GM12878 (cell line): ENCODE results near the gene DYNC2H1. TPM values are rescaled to one million over a fixed set of nuclear protein-coding genes. Genes with fewer than 3 reads are reported as not detected.

ENCODE experiments used
- ATAC-seq: fragments of 200-7000 bp; cut with Tn5 transposase; 3 replicates; pipeline ENCODE4 v1.9.1; 2020; ENCODE audit warnings: mild to moderate bottlenecking, moderate library complexity
- BruUV-seq: library from RNA; stranded (reverse); fragments of 400-500 nt; replicated peaks from 2 replicates; lab custom pipeline; 2021; lab: Mats Ljungman, UMichigan
- CTCF ChIA-PET: fragments of 300-600 bp; sonication (Branson Sonifier 250); formaldehyde crosslinking; extraction: SDS; loops from one replicate; lab custom pipeline; 2021; ENCODE audit warnings: inconsistent platforms; lab: Yijun Ruan, JAX
- POLR2A ChIA-PET: fragments of 350-600 bp; formaldehyde crosslinking; extraction: SDS; loops from one replicate; lab custom pipeline; 2021; ENCODE audit warnings: inconsistent platforms; lab: Charles Lee
- RAD21 ChIA-PET: fragments of 300-600 bp; sonication (Branson Sonifier 250); formaldehyde crosslinking; loops from one replicate; lab custom pipeline; 2023; ENCODE audit warnings: antibody characterized with exemption; ENCODE audit not compliant: unreplicated experiment; lab: Charles Lee
- SMC1A ChIA-PET: fragments of 300-600 bp; sonication (Branson Sonifier 250); formaldehyde crosslinking; loops from one replicate; lab custom pipeline; 2023; ENCODE audit not compliant: unreplicated experiment, uncharacterized antibody; lab: Charles Lee
- DNase-seq: peaks from one replicate; pipeline ENCODE4 v3.0.0-alpha.2; 2011; ENCODE audit warnings: low read depth, low spot score
- FAIRE-seq: peaks from 3 replicates; lab custom pipeline; 2011; peaks lifted over from hg19 to GRCh38; lab: Jason Lieb, UNC
- H2AFZ ChIP-seq: 2 replicates; pipeline ENCODE4 v1.6.0; 2011; ENCODE audit warnings: low read depth, low read length, control low read depth; ENCODE audit not compliant: control insufficient read depth
- H3K27ac ChIP-seq: 2 replicates; pipeline ENCODE4 v1.5.1; 2011; ENCODE audit warnings: control low read depth; ENCODE audit not compliant: control insufficient read depth, insufficient read depth
- H3K27me3 ChIP-seq, 2 experiments: replicated peaks in 1 of 2; 2 replicates each; pipeline versions ENCODE4 v1.6.0 to v1.6.1; 2011; ENCODE audit warnings: low read length in 1 of 2; ENCODE audit not compliant: control insufficient read depth in 2 of 2, insufficient read depth in 2 of 2
- H3K36me3 ChIP-seq, 2 experiments: 2 replicates each; pipeline ENCODE4 v1.5.1; 2011; ENCODE audit warnings: low read length in 1 of 2; ENCODE audit not compliant: control insufficient read depth in 2 of 2, insufficient read depth in 2 of 2
- H3K4me1 ChIP-seq: 2 replicates; pipeline ENCODE4 v1.6.1; 2011; ENCODE audit warnings: mild to moderate bottlenecking, low read length, moderate library complexity, mixed read lengths; ENCODE audit not compliant: control insufficient read depth, insufficient read depth
- H3K4me2 ChIP-seq: 2 replicates; pipeline ENCODE4 v1.6.0; 2011; ENCODE audit warnings: control low read depth; ENCODE audit not compliant: control insufficient read depth, insufficient read depth
- H3K4me3 ChIP-seq: fragments of 200-600 bp; sonication (generic); 2 replicates; pipeline ENCODE4 v1.5.1; 2016
- H3K79me2 ChIP-seq: 2 replicates; pipeline ENCODE4 v1.6.0; 2011; ENCODE audit warnings: low read length; ENCODE audit not compliant: control insufficient read depth, insufficient read depth
- H3K9ac ChIP-seq: 2 replicates; pipeline ENCODE4 v1.8.0; 2011; ENCODE audit warnings: low read length, control low read depth, mixed read lengths; ENCODE audit not compliant: control insufficient read depth, insufficient read depth
- H3K9me3 ChIP-seq: replicated peaks from 3 replicates; pipeline ENCODE4 v1.5.1; 2011; ENCODE audit warnings: mild to moderate bottlenecking, low read length; ENCODE audit not compliant: control insufficient read depth, insufficient read depth
- H4K20me1 ChIP-seq: 2 replicates; pipeline ENCODE4 v1.6.0; 2011; ENCODE audit not compliant: control insufficient read depth, insufficient read depth
- ESRRA ChIP-seq: IDR thresholded peaks from 2 replicates; pipeline ENCODE4 v1.6.1; 2012; ENCODE audit warnings: mild to moderate bottlenecking, low read length, improper control_type of control experiment
- FOXK2 ChIP-seq: fragments of 450-650 bp; IDR thresholded peaks from 2 replicates; pipeline ENCODE4 v1.6.1; 2017; ENCODE audit warnings: mild to moderate bottlenecking, moderate library complexity
- GABPA ChIP-seq: IDR thresholded peaks from 2 replicates; pipeline ENCODE4 v1.6.1; 2014; ENCODE audit warnings: antibody characterized with exemption, low read depth, mild to moderate bottlenecking, inconsistent platforms
- GATAD2B ChIP-seq: fragments of 450-650 bp; conservative IDR thresholded peaks from 2 replicates; pipeline ENCODE4 v1.6.1; 2017; ENCODE audit warnings: low read depth, mild to moderate bottlenecking, moderate library complexity
- JUNB ChIP-seq: IDR thresholded peaks from 2 replicates; pipeline ENCODE4 v1.6.1; 2016; ENCODE audit warnings: antibody characterized with exemption, mild to moderate bottlenecking
- JUND ChIP-seq: IDR thresholded peaks from 2 replicates; pipeline ENCODE4 v1.6.1; 2012; ENCODE audit warnings: low read depth, mild to moderate bottlenecking, low read length, improper control_type of control experiment, moderate library complexity
- KLF5 ChIP-seq: fragments of 450-650 bp; IDR thresholded peaks from 2 replicates; pipeline ENCODE4 v1.6.1; 2014; ENCODE audit warnings: mild to moderate bottlenecking; ENCODE audit not compliant: partially characterized antibody
- NBN ChIP-seq: fragments of 450-650 bp; IDR thresholded peaks from 2 replicates; pipeline ENCODE4 v1.6.1; 2016
- NFXL1 ChIP-seq: fragments of 450-650 bp; IDR thresholded peaks from 2 replicates; pipeline ENCODE4 v1.6.1; 2017; ENCODE audit warnings: antibody characterized with exemption, mild to moderate bottlenecking, borderline replicate concordance
- NFYA ChIP-seq: IDR thresholded peaks from 2 replicates; pipeline ENCODE4 v1.6.1; 2011; ENCODE audit warnings: low read depth, mild to moderate bottlenecking, low read length, improper control_type of control experiment, borderline replicate concordance
- PML ChIP-seq: IDR thresholded peaks from 2 replicates; pipeline ENCODE4 v1.6.1; 2012; ENCODE audit warnings: low read length, inconsistent platforms
- RBBP5 ChIP-seq: fragments of 200-600 bp; sonication (generic); conservative IDR thresholded peaks from 2 replicates; pipeline ENCODE4 v1.6.1; 2016
- RUNX3 ChIP-seq: IDR thresholded peaks from 2 replicates; pipeline ENCODE4 v1.6.1; 2012; ENCODE audit warnings: low read length, inconsistent platforms
- SPI1 ChIP-seq: IDR thresholded peaks from 2 replicates; pipeline ENCODE4 v1.6.1; 2011; ENCODE audit warnings: low read depth, mild to moderate bottlenecking, low read length, moderate library complexity, borderline replicate concordance; ENCODE audit not compliant: insufficient read depth
- ZNF274 ChIP-seq: IDR thresholded peaks from one replicate; pipeline ENCODE4 v1.8.0; 2011; ENCODE audit not compliant: insufficient read length, insufficient read depth
- WGBS: methylation state at CpG from one replicate; pipeline ENCODE4 v1.1.6; 2016; ENCODE audit warnings: low lambda C conversion rate; ENCODE audit not compliant: insufficient replicate concordance, insufficient coverage; ENCODE audit errors: missing lambda C conversion rate; 5-methylcytosine and 5-hydroxymethylcytosine counted together
- in situ Hi-C: fragments of 300-500 bp; cut with MboI; formaldehyde crosslinking; loops from 9 replicates; pipeline ENCODE4 v1.14.3; 2018; ENCODE audit warnings: mixed read lengths
- intact Hi-C: fragments of 100-400 bp; cut with micrococcal nuclease; formaldehyde crosslinking; loops from one replicate; pipeline ENCODE4 v1.14.2; 2022; ENCODE audit not compliant: unreplicated experiment
- polyA plus RNA-seq, 11 experiments: library from polyadenylated mRNA; depleted of rRNA in 4 of 11; unstranded in 6 of 11; stranded (reverse) in 5 of 11; fragments of >200 nt; fragmentation: Nextera tagmentation in 4 of 11; fragmentation: Illumina TruSeq in 1 of 11; extraction: Ambion mirVana in 4 of 11; extraction: Trizol in 1 of 11; gene quantifications; 1 replicate in 1 of 11; 2 replicates in 10 of 11; pipeline versions ENCODE4 v1.2.1 to v1.2.3, GENCODE V29; 2011 to 2016; ENCODE audit warnings: inconsistent platforms in 2 of 11, missing spikeins in 2 of 11, low read depth in 1 of 11
- total RNA-seq, 4 experiments: library from RNA; depleted of rRNA in 3 of 4; stranded (reverse); fragments of >200 nt in 3 of 4; fragmentation: Illumina TruSeq in 1 of 4; extraction: Trizol in 1 of 4; gene quantifications; 2 replicates each; pipeline versions ENCODE4 v1.2.1 to v1.2.3, GENCODE V29; 2013 to 2021
- TF ChIP-seq, protein P1 (sequence below): IDR thresholded peaks from 2 replicates; pipeline ENCODE4 v1.6.1; 2011; ENCODE audit warnings: mild to moderate bottlenecking, low read depth, low read length, moderate library complexity; ENCODE audit not compliant: insufficient replicate concordance
- TF ChIP-seq, protein P2 (sequence below): IDR thresholded peaks from 2 replicates; pipeline ENCODE4 v1.6.1; 2011; ENCODE audit warnings: low read depth, low read length, improper control_type of control experiment, borderline replicate concordance

DYNC2H1 gene
- total and polyA plus RNA-seq, 10 of the 15 experiments (the other 5 are each of a cell fraction or from before 2014, with no cell fraction given) = 0.12 to 3.9 (median 0.23) TPM; not detected in 2

DNA sequence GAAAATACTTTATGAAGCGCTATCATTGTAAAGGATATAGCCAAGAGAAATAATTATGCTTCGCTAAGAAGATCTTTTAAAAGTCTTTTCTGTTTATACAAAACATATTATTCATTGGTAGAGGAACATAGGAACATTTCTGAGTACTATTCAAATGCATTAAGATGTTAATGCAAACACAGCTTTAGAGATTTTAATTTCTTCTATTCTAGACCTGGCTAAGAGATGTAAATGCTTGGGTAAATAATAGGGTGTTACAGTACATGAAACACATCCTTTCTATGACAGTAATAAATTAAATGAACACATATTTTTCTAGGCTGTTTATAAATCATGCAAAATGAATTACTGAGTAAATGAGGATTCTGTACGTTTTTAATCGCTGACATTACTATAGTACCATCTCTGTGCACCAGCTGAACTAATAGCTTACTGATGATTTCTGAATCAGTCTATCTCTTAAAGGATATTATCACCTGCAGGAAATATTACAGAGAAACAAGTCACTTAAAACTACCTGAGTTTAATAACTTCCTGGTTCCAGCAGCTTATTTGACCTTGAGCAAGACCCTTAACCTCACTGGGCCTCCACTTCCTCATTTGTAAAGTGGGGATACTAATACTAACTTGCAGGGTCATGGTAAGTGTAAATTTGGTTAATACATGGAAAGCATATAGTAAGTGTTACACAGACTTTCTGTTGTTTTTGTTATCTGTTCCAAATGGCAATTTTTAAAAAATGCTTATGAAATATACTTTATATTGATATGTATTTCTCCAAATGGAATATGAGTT, 344.9 kb downstream of the DYNC2H1 start:
- no peaks in the 10 kb centered on the region for H4K20me1 ChIP-seq
- ChIA-PET CTCF (no interaction called here), POLR2A (no interaction called here), RAD21 (no interaction called here), SMC1A (interaction anchor here (2.1 kb wide), 1 partner anchor 13 kb away, joined by 6 read pairs; no protein-coding TSS in a partner anchor)
- ATAC-seq (no peak), DNase-seq (no peak), FAIRE-seq (no peak)
- H3K4me1 ChIP-seq = no peaks in the 10 kb centered on the region
- TF ChIP-seq PML = no peak
- peak; percentile 38; the same call in 1 of the 2 replicates for TF ChIP-seq SPI1
- no peak for TF ChIP-seq NFYA
- H3K27ac ChIP-seq = no peak overlapping the region
- in situ Hi-C loops = no loop called here
- intact Hi-C loops = no loop called here
- H3K79me2 ChIP-seq = no peaks in the 10 kb centered on the region
- no peaks in the 10 kb centered on the region for H3K27me3 ChIP-seq
- WGBS = 47% methylated on average over 4 of the region's 4 CpGs
- no peak overlapping the region for H3K4me3 ChIP-seq
- H3K9me3 ChIP-seq = no peaks in the 10 kb centered on the region
- H3K4me2 ChIP-seq = no peak overlapping the region
- no peaks in the 10 kb centered on the region for H3K36me3 ChIP-seq
- no peak overlapping the region for H2AFZ ChIP-seq
- no peak overlapping the region for H3K9ac ChIP-seq
- no TSS peak for BruUV-seq

DNA sequence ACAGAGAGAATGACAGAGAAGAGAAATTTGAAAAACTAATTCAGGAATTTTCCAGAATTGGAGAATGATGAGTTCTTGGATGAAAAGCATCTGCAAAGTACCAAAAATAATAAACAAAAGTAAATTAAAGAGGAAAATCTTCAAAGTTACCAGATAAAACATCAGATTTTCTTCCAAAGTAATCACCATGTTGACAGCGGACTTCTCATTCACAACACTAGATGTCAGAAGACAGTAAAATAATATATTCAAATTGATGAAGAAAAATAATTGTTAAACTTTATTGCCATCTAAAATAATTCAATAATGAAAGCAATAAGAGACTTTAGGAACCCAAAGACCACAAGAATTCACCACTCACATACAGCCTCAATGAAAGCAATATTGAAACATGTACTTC, 355.2 kb downstream of the DYNC2H1 start:
- no TSS peak for BruUV-seq
- POLR2A ChIA-PET = no interaction called here
- no peaks in the 10 kb centered on the region for H4K20me1 ChIP-seq
- TF ChIP-seq, protein P1, sequence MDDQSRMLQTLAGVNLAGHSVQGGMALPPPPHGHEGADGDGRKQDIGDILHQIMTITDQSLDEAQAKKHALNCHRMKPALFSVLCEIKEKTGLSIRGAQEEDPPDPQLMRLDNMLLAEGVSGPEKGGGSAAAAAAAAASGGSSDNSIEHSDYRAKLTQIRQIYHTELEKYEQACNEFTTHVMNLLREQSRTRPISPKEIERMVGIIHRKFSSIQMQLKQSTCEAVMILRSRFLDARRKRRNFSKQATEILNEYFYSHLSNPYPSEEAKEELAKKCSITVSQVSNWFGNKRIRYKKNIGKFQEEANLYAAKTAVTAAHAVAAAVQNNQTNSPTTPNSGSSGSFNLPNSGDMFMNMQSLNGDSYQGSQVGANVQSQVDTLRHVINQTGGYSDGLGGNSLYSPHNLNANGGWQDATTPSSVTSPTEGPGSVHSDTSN = no peak
- TF ChIP-seq JUNB (no peak), RUNX3 (no peak), FOXK2 (no peak), JUND (no peak), GATAD2B (no peak), KLF5 (no peak), RBBP5 (no peak), ESRRA (no peak), NBN (no peak), ZNF274 (no peak), NFXL1 (no peak), GABPA (no peak)
- TF ChIP-seq, protein P2, sequence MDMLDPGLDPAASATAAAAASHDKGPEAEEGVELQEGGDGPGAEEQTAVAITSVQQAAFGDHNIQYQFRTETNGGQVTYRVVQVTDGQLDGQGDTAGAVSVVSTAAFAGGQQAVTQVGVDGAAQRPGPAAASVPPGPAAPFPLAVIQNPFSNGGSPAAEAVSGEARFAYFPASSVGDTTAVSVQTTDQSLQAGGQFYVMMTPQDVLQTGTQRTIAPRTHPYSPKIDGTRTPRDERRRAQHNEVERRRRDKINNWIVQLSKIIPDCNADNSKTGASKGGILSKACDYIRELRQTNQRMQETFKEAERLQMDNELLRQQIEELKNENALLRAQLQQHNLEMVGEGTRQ = no peak
- no peaks in the 10 kb centered on the region for H3K36me3 ChIP-seq
- no peaks in the 10 kb centered on the region for H3K9me3 ChIP-seq
- FAIRE-seq (no peak), DNase-seq (no peak), ATAC-seq (no peak)
- no peak overlapping the region for H3K27ac ChIP-seq
- no peaks in the 10 kb centered on the region for H3K27me3 ChIP-seq
- no peak overlapping the region for H3K4me2 ChIP-seq
- no peaks in the 10 kb centered on the region for H3K79me2 ChIP-seq
- H2AFZ ChIP-seq = no peak overlapping the region
- H3K9ac ChIP-seq = no peak overlapping the region
- SMC1A ChIA-PET = no interaction called here
- no peaks in the 10 kb centered on the region for H3K4me1 ChIP-seq
- CTCF ChIA-PET = no interaction called here
- RAD21 ChIA-PET = no interaction called here
- in situ Hi-C loops (no loop called here), intact Hi-C loops (no loop called here)
- WGBS = 88% methylated on average over 1 of the region's 1 CpG
- no peak overlapping the region for H3K4me3 ChIP-seq
